CD4-positive, CD25-positive, alpha-beta regulatory T cell (primary cell): Measurements from ENCODE around the gene CBLIF. TPM values are rescaled to one million over a fixed set of nuclear protein-coding genes. Genes with fewer than 3 reads are reported as not detected.

ENCODE experiments used
- ATAC-seq, 2 donors: fragments of 150-1000 bp; cut with Tn5 transposase; one replicate each; pipeline ENCODE4 v1.10.0; 2021; ENCODE audit warnings: low read depth in 2 of 2, moderate number of reproducible peaks in 2 of 2, moderate library complexity in 1 of 2
- DNase-seq, 3 donors: peaks; one replicate each; pipeline versions ENCODE4 v3.0.0 to v3.0.0-alpha.2; 2012 to 2022; ENCODE audit warnings: mixed read lengths in 1 of 3
- H3K27ac ChIP-seq: one replicate; pipeline ENCODE4 v1.7.0; 2013; ENCODE audit warnings: mild to moderate bottlenecking, low read length; ENCODE audit not compliant: insufficient read depth, poor library complexity, severe bottlenecking
- H3K27me3 ChIP-seq: one replicate; pipeline ENCODE4 v1.7.0; 2013; ENCODE audit warnings: low read length; ENCODE audit not compliant: control insufficient read depth, insufficient read depth
- H3K36me3 ChIP-seq: one replicate; pipeline ENCODE4 v1.7.0; 2013; ENCODE audit warnings: mild to moderate bottlenecking, low read length, moderate library complexity; ENCODE audit not compliant: control insufficient read depth, insufficient read depth
- H3K4me1 ChIP-seq: 2 replicates; pipeline ENCODE4 v1.7.0; 2013; ENCODE audit warnings: mild to moderate bottlenecking, low read length; ENCODE audit not compliant: insufficient read depth, control insufficient read depth, poor library complexity, severe bottlenecking
- H3K4me3 ChIP-seq: one replicate; pipeline ENCODE4 v1.7.0; 2013; ENCODE audit warnings: low read depth, mild to moderate bottlenecking, low read length, moderate library complexity
- H3K9me3 ChIP-seq, 2 experiments: 1 replicate in 1 of 2; 2 replicates in 1 of 2; pipeline ENCODE4 v1.7.0; 2013; ENCODE audit warnings: low read length in 2 of 2, mild to moderate bottlenecking in 1 of 2, moderate library complexity in 1 of 2; ENCODE audit not compliant: control insufficient read depth in 2 of 2
- H3K27ac Mint-ChIP-seq, 3 donors: one replicate each; pipeline ENCODE4 v1.8.0; 2020 to 2022; ENCODE audit warnings: mild to moderate bottlenecking in 3 of 3, mixed read lengths in 3 of 3, moderate library complexity in 2 of 3
- H3K27me3 Mint-ChIP-seq: one replicate; pipeline ENCODE4 v1.8.0; 2022; ENCODE audit warnings: mild to moderate bottlenecking, mixed read lengths
- H3K36me3 Mint-ChIP-seq: one replicate; pipeline ENCODE4 v1.8.0; 2020; ENCODE audit warnings: mixed read lengths
- H3K4me1 Mint-ChIP-seq, 4 donors: one replicate each; pipeline ENCODE4 v1.8.0; 2020 to 2022; ENCODE audit warnings: mixed read lengths in 4 of 4, mild to moderate bottlenecking in 1 of 4
- H3K4me3 Mint-ChIP-seq, 4 donors: one replicate each; pipeline ENCODE4 v1.8.0; 2020 to 2022; ENCODE audit warnings: mild to moderate bottlenecking in 4 of 4, mixed read lengths in 4 of 4, moderate library complexity in 3 of 4
- H3K9me3 Mint-ChIP-seq, 7 donors: one replicate each; pipeline ENCODE4 v1.8.0; 2020 to 2022; ENCODE audit warnings: mixed read lengths in 7 of 7, mild to moderate bottlenecking in 3 of 7, moderate library complexity in 2 of 7
- polyA plus RNA-seq, 4 donors: library from polyadenylated mRNA; unstranded; fragments of 300-500 nt; fragmentation: Illumina TruSeq; gene quantifications; one replicate each; pipeline ENCODE4 v1.2.3, GENCODE V29; 2021
- total RNA-seq: library from RNA; stranded (reverse); gene quantifications from one replicate; pipeline ENCODE4 v1.2.3, GENCODE V29; 2022

CBLIF gene
- total and polyA plus RNA-seq, 5 donors from 2014 or later = not detected

DNA sequence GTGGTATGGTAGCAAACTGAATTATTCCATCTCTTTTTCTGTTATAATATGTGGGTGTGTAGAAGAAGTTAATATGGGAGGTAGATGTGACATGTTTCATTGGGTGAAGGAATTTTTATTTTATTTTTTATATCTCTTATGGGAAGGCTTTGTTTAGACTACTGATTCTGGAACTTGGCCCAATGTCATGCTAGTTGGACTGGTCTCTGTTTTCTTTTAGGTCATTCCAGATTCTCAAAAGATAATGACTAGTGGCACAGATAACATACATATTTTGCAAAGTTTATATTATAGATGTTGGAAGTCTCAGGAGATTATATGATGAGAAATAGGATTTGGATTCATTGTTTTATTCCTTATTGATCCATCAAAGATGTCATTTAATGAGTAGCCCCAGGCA, 32.0 kb upstream of the CBLIF start:
- DNase-seq = no peak
- no peak overlapping the region for H3K4me3 Mint-ChIP-seq
- H3K27me3 ChIP-seq = peaks cover 2% of the 10 kb centered on the region
- peaks cover 0 to 2% (median 0%) of the 10 kb centered on the region in 7 donors for H3K9me3 Mint-ChIP-seq
- H3K4me1 Mint-ChIP-seq = no peaks in the 10 kb centered on the region
- peaks cover 13% of the 10 kb centered on the region for H3K27me3 Mint-ChIP-seq
- no peaks in the 10 kb centered on the region for H3K36me3 Mint-ChIP-seq
- no peak for ATAC-seq
- no peak overlapping the region for H3K27ac ChIP-seq
- H3K4me1 ChIP-seq = no peaks in the 10 kb centered on the region
- H3K36me3 ChIP-seq = no peaks in the 10 kb centered on the region
- no peaks in the 10 kb centered on the region for H3K9me3 ChIP-seq
- H3K27ac Mint-ChIP-seq = no peak overlapping the region
- no peak overlapping the region for H3K4me3 ChIP-seq

DNA sequence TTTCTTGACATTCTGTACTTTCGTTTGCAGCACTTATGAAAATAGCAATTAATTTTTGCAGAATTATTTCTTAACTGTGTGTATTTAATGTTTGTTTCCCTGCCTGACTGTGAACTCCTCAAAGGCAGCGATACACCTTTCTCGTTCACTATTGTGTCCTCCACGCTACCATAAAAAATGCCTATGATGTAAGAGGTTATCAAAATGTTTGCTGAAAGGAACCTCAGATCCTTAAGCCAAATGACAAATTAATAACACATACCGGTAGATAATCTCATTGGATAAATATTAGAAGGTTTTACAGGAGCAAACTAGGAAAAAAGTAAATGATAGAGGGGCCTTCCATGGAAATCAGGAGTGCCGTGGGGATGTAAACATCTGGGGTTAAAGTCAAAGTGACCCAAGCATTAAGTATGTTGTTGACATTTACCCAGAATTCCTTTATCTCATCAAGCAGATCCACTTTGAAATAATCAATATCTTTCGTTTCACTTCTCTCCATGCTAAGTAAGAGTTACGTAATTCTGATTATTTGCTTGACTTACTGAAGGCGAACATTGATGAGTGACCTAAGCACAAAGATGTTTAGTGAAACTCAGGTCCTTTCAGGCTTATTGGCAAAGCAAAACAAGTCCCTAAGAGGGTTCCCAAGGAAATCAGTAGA, 30.7 kb upstream of the CBLIF start:
- H3K27ac Mint-ChIP-seq = no peak overlapping the region
- ATAC-seq = no peak
- H3K4me1 Mint-ChIP-seq = no peaks in the 10 kb centered on the region
- Histone ChIP-seq H3K36me3 (no peaks in the 10 kb centered on the region), H3K4me1 (no peaks in the 10 kb centered on the region), H3K9me3 (no peaks in the 10 kb centered on the region), H3K27me3 (peaks cover 2% of the 10 kb centered on the region), H3K27ac (no peak overlapping the region), H3K4me3 (no peak overlapping the region)
- peaks cover 0 to 10% (median 2%) of the 10 kb centered on the region in 7 donors for H3K9me3 Mint-ChIP-seq
- H3K27me3 Mint-ChIP-seq = peaks cover 21% of the 10 kb centered on the region
- DNase-seq = no peak
- H3K36me3 Mint-ChIP-seq = no peaks in the 10 kb centered on the region
- H3K4me3 Mint-ChIP-seq = no peak overlapping the region

DNA sequence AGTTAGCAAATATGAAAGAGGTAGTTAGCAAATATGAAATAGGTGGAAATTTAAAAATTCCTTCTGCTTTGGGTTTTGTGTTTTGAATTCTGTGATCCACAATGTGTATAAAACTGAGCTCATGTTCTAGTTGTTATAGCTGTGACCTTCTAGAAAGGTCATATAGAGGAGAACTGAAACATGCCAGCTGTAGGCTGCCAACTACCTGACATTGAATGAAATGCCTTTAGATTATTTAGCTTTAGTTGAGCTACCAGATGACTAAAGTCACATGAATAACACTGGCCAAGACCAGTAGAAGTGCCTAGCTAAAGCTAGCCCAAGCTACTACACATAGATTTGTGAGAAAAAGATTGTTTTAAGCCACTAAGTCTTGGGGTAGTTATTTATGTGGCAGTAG, 26.8 kb upstream of the CBLIF start:
- Histone ChIP-seq H3K27me3 (peaks cover 2% of the 10 kb centered on the region), H3K4me1 (no peaks in the 10 kb centered on the region), H3K27ac (no peak overlapping the region), H3K9me3 (peaks cover 0 to 2% of the 10 kb centered on the region in 2 experiments), H3K4me3 (no peak overlapping the region), H3K36me3 (no peaks in the 10 kb centered on the region)
- DNase-seq (no peak), ATAC-seq (no peak)
- no peaks in the 10 kb centered on the region for H3K4me1 Mint-ChIP-seq
- H3K4me3 Mint-ChIP-seq = no peak overlapping the region
- peaks cover 23% of the 10 kb centered on the region for H3K27me3 Mint-ChIP-seq
- peaks cover 0 to 15% (median 2%) of the 10 kb centered on the region in 7 donors for H3K9me3 Mint-ChIP-seq
- H3K27ac Mint-ChIP-seq = no peak overlapping the region
- H3K36me3 Mint-ChIP-seq = no peaks in the 10 kb centered on the region

DNA sequence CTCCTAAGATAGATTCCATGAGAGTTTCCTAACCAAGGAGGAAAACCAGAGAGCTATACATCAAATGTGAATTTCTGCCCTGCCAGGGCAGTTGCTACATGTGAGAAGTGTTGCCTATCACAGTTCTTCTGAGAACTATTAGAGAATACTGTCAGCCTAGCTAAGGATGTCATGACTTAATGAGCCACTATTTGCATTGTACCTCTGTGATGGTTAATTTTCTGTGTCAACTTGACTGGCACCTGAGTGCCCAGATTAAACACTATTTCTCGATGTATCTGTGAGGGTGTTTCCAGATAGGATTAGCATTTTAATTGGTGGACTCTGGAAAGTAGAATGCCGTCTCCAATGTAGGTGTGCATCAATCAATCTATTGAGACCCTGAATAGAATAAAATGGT, 22.6 kb upstream of the CBLIF start:
- H3K36me3 ChIP-seq = no peaks in the 10 kb centered on the region
- no peaks in the 10 kb centered on the region for H3K27me3 ChIP-seq
- H3K4me1 Mint-ChIP-seq = no peaks in the 10 kb centered on the region
- no peak overlapping the region for H3K27ac Mint-ChIP-seq
- H3K36me3 Mint-ChIP-seq = no peaks in the 10 kb centered on the region
- peaks cover 0 to 2% of the 10 kb centered on the region in 2 experiments for H3K9me3 ChIP-seq
- ATAC-seq = no peak
- H3K4me1 ChIP-seq = no peaks in the 10 kb centered on the region
- no peak overlapping the region for H3K4me3 ChIP-seq
- no peak overlapping the region for H3K4me3 Mint-ChIP-seq
- peaks cover 19% of the 10 kb centered on the region for H3K27me3 Mint-ChIP-seq
- DNase-seq = no peak
- no peak overlapping the region for H3K27ac ChIP-seq
- H3K9me3 Mint-ChIP-seq = peaks cover 0 to 15% (median 2%) of the 10 kb centered on the region in 7 donors

DNA sequence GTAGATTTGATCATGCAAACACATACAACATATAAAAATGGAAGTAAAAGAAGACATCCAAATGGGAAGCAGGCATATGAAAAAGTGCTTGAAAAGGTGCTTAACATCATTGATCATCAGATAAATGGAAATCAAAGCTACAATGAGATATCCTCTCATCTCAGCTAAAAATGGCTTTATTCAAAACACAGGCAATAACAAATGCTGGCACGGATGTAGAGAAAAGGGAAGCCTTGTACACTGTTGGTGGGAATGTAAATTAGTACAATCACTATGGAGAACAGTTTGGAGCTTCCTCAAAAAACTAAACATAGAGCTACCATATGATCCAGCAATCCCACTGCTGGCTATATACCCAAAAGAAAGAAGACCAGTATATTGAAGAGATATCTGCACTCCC, 21.5 kb upstream of the CBLIF start:
- no peak overlapping the region for H3K27ac Mint-ChIP-seq
- no peaks in the 10 kb centered on the region for H3K36me3 Mint-ChIP-seq
- no peak for ATAC-seq
- no peak overlapping the region for H3K27ac ChIP-seq
- H3K27me3 ChIP-seq = no peaks in the 10 kb centered on the region
- no peak overlapping the region for H3K4me3 Mint-ChIP-seq
- no peak for DNase-seq
- H3K4me1 Mint-ChIP-seq = no peaks in the 10 kb centered on the region
- H3K27me3 Mint-ChIP-seq = peaks cover 16% of the 10 kb centered on the region
- no peaks in the 10 kb centered on the region for H3K4me1 ChIP-seq
- H3K36me3 ChIP-seq = no peaks in the 10 kb centered on the region
- peaks cover 0 to 2% of the 10 kb centered on the region in 2 experiments for H3K9me3 ChIP-seq
- no peak overlapping the region for H3K4me3 ChIP-seq
- peaks cover 0 to 11% (median 2%) of the 10 kb centered on the region in 7 donors for H3K9me3 Mint-ChIP-seq

DNA sequence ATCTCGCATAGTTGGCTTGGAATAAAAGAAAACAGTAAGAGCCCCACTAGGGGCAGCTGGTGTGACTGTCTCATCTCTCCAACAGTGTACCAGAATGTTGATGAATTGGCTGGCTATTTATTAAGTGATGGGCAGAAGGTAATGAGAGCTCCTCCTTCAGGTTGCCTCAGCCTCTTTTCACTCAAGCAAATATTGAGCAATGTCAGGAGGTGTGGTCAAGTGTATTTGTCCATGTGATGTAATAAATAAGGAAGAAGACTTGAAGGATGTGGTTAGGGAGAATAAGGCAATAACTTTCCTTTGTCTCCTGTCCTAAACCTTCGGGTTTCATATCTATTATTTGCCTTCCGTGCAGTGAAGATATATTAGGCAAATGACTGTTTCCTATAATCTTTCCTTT, 21.1 kb upstream of the CBLIF start, which contains the start of gene TCN1:
TCN1 (minus strand) TSS at position 91 of the 400 bp plus-strand sequence; CDS start at position 74, 17 bp downstream.
- H3K27me3 Mint-ChIP-seq = peaks cover 12% of the 10 kb centered on the region
- Histone ChIP-seq H3K36me3 (no peaks in the 10 kb centered on the region), H3K4me3 (no peak within 1 kb of the TSS), H3K27ac (no peak within 1 kb of the TSS), H3K27me3 (no peaks in the 10 kb centered on the region), H3K9me3 (peaks cover 0 to 2% of the 10 kb centered on the region in 2 experiments), H3K4me1 (no peaks in the 10 kb centered on the region)
- peaks cover 0 to 7% (median 1%) of the 10 kb centered on the region in 7 donors for H3K9me3 Mint-ChIP-seq
- no peaks in the 10 kb centered on the region for H3K36me3 Mint-ChIP-seq
- no peak within 1 kb of the TSS for H3K27ac Mint-ChIP-seq
- DNase-seq (no peak), ATAC-seq (no peak)
- H3K4me1 Mint-ChIP-seq = no peaks in the 10 kb centered on the region
- no peak within 1 kb of the TSS for H3K4me3 Mint-ChIP-seq

DNA sequence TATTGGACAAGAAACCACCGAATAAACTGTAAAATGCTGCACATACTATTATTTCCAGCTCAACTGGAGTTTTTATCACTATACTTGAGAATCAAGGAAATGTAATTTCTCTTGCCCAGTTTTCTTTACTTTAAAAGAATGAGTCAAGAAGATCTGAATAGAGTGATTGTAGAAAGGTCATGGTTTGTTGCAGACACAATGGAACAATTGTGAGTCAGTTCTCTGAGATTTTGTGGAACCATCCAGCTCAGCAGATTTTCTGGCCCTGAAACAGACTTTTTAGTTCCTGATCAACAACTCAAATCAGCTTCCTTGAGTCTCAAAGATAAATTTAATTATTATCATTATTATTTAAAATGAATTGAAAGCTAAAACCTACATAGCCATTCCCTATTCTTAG, 19.7 kb upstream of the CBLIF start:
- Mint-ChIP-seq H3K27ac (no peak overlapping the region), H3K36me3 (no peaks in the 10 kb centered on the region), H3K4me1 (no peaks in the 10 kb centered on the region), H3K9me3 (peaks cover 0 to 2% (median 0%) of the 10 kb centered on the region in 7 donors), H3K4me3 (no peak overlapping the region), H3K27me3 (peaks cover 6% of the 10 kb centered on the region)
- H3K27me3 ChIP-seq = no peaks in the 10 kb centered on the region
- H3K36me3 ChIP-seq = no peaks in the 10 kb centered on the region
- no peaks in the 10 kb centered on the region for H3K9me3 ChIP-seq
- H3K4me3 ChIP-seq = no peak overlapping the region
- no peaks in the 10 kb centered on the region for H3K4me1 ChIP-seq
- no peak for ATAC-seq
- no peak for DNase-seq
- H3K27ac ChIP-seq = no peak overlapping the region

DNA sequence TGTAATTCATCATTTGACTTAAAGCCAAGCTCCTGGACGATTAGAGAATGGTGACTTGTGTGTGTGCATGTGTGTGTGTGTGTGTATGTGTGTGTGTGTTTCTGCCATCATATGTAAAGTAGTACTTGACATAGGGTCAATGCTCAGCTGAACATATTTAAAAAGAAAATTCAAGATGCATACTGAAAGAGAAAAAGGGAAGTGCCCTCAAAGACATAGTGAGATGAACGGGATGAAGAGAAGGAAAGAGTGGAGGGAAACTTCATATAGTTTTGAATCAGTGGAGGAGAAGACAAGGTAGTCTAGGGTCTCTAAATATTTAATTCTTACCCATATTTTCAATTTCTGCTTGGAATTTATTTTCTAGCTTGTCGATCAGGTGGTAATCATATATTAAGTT, 17.0 kb upstream of the CBLIF start:
- Mint-ChIP-seq H3K4me1 (peaks cover 4 to 14% (median 8%) of the 10 kb centered on the region in 4 donors), H3K36me3 (no peaks in the 10 kb centered on the region), H3K27ac (no peak overlapping the region), H3K4me3 (no peak overlapping the region), H3K27me3 (peaks cover 4% of the 10 kb centered on the region), H3K9me3 (peaks cover 0 to 5% (median 1%) of the 10 kb centered on the region in 7 donors)
- no peak for DNase-seq
- no peak for ATAC-seq
- Histone ChIP-seq H3K36me3 (no peaks in the 10 kb centered on the region), H3K9me3 (no peaks in the 10 kb centered on the region), H3K4me3 (no peak overlapping the region), H3K27ac (no peak overlapping the region), H3K4me1 (peaks cover 5% of the 10 kb centered on the region), H3K27me3 (no peaks in the 10 kb centered on the region)
